AG09319 (cell line): ENCODE data around the gene SPATA12.

ENCODE experiments used
- DNase-seq: peaks from one replicate; pipeline ENCODE4 v3.0.0-alpha.2; 2010; ENCODE audit warnings: low read depth; ENCODE audit errors: extremely low read depth
- TF ChIP-seq, protein P1 (sequence below): IDR thresholded peaks from 2 replicates; pipeline ENCODE4 v1.5.1; 2011; ENCODE audit warnings: low read depth, mild to moderate bottlenecking, inconsistent platforms, low read length, moderate library complexity

SPATA12 gene

DNA sequence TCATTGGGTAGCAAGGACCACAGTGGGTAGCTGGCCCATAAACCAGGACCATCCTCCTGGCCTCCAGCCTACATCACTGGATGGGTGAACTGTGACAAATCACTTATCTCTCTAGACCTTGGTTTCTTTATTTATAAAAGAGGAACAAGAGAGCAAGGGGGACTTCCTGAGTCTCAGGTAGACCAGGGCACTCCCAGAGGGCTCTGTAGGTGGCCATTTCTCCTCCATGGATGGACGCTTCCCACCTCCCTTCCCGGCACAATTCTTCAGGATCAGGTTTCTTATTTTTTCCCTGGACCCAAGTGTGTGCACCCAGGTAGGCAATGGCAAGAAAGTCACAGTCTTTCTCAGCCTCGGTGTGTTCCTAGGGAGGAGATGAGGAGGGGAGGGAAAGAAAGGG is 41.4 kb upstream of the SPATA12 start:
- no peak for DNase-seq
- TF ChIP-seq, protein P1, sequence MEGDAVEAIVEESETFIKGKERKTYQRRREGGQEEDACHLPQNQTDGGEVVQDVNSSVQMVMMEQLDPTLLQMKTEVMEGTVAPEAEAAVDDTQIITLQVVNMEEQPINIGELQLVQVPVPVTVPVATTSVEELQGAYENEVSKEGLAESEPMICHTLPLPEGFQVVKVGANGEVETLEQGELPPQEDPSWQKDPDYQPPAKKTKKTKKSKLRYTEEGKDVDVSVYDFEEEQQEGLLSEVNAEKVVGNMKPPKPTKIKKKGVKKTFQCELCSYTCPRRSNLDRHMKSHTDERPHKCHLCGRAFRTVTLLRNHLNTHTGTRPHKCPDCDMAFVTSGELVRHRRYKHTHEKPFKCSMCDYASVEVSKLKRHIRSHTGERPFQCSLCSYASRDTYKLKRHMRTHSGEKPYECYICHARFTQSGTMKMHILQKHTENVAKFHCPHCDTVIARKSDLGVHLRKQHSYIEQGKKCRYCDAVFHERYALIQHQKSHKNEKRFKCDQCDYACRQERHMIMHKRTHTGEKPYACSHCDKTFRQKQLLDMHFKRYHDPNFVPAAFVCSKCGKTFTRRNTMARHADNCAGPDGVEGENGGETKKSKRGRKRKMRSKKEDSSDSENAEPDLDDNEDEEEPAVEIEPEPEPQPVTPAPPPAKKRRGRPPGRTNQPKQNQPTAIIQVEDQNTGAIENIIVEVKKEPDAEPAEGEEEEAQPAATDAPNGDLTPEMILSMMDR, result no peak

- TF ChIP-seq, protein P1, result no peak
- no peak for DNase-seq
These were observed 35.2 kb upstream of the SPATA12 start for GRCh38 chr3:57025237-57025636.

GRCh38 chr3:57026944-57027343 is 33.5 kb upstream of the SPATA12 start:
- DNase-seq, result no peak
- TF ChIP-seq, protein P1, result no peak

- TF ChIP-seq, protein P1, result no peak
- DNase-seq, result no peak
These were observed 31.1 kb upstream of the SPATA12 start for GRCh38 chr3:57029383-57029782.

DNA sequence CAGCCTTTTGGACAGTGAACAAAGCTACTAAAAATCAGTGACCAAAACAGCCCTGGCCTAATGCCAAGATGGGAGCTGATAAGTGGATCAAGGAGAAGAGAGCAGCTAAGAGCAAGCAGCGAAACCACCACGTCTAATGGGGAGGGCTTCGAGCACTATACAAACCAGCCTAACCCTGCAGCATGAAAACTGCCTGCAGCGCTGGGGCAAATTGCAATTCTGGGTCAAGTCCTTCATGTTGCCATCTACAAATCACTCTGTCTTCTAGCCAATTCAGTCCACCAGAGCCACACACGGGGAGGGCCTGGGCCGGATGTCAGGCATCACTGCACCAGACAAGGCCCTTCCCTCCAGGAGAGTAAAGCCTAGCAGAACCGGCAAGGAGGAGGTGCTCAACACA is 30.5 kb upstream of the SPATA12 start:
- DNase-seq, result no peak
- TF ChIP-seq, protein P1, result no peak

DNA sequence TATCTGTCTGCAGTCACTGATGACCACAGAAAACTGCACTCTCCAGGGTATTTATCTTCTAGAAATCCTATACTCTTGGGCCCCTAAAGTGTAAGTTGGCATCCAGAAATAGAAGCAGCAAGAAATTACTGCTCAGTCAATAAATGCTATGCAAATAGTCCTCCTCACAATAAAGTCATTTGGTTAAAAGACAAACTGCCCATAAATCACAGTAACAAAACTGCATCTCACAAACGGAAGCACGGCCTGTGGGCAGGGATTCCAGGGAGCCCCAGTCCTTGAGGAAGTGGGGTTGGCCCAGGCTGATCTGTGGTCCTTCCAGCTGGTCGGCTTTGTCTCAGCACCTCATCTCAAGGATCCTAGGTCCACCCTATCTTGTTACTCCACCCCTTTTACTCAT is 29.7 kb upstream of the SPATA12 start:
- DNase-seq, result no peak
- TF ChIP-seq, protein P1, result no peak

DNA sequence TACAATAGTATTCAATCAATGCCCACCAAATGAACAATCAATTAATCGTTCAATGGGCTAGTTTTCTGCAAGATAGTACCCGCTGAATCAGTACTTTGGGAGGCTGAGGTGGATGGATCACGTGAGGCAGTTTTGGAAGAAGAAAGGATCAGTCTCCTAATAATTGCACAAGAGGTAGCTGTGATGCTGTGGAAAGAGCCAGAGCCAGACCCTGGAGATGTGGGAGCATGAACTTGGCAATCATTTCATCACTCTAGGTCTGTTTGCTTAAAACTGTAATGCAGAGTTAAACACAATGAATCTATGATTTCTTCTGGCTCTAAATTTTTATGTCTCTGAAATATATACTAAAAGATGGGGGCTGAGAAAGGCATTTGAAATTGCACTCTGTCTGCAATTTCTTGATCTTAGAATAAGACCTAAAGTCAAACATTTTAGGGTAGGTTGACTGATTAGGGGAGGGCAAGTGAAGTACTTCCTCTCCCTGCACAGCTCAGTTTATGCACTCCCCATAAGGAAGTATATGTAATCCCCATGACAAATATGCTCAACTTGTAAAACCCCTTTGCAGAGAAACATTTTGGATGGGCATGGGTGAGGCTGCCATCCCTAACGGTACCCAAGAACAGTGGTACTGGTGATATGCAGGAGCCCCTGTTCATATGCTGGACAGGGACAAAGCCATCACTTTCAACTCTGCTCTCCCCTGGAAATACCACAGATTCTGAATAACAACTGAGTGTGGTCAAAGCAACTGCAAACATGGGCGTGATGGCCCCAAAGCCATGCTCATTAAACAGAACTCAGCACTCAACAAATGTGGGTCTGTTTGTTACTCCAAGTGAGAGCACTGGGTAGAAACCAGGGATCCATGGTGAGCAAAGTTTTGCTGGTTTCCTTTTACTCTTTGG is 28.6 kb upstream of the SPATA12 start:
- no peak for DNase-seq
- TF ChIP-seq, protein P1, result no peak
